CD4-positive, alpha-beta T cell treated with Interleukin-6 at 100 ng/mL for 8 hours (primary cell): ENCODE data around the gene METTL14.
"Not testable (repeated sequence)": the region's sequence is repeated elsewhere in the genome, so short reads cannot be mapped to it uniquely, and the experiment has no call there.

Experiments used
- DNase-seq: peaks from one replicate; pipeline ENCODE4 v3.0.0-alpha.2; 2020; ENCODE audit warnings: mixed read lengths, low spot score

METTL14 gene

DNA sequence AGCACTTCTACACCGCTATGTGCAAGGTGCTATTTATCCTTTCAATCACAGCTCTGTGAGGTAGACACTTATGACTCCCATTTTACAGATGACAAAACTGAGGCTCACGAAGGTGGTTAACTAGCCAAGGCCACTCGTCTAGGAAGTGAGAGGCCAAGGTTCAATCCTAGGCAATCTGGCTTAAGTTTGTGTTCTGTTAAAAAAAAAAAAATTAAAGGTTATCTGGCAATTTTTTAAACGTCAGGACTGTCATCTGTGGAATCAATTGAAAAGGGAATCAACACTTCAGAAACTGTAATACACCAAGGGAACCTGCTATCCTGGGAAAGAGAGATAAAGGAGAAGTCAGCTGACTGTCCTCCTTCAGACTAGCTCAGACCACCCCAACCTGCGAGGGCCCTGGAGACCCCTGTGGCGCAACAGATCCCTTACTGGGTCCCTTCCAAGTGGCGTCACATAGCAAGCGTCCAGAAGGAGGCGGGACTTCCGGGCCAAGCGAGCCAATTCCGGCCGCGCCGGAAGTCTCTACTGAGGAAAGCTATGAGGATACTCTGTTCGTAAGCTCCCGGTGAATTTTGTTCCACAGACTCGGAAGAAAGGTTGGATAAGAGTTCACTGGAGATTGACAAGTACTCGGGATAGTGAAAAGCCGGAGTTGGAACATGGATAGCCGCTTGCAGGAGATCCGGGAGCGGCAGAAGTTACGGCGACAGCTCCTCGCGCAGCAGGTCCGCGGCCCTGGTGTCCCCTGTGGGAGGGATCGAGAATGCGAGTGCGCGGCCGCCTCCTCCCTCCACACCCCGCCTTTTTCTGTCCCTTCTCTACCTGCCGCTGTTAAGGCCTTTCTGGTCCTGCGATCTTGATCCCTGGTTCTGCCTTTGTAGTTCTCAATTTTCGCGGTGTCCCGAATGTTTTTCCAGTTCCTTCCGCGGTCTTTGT, at the start of gene METTL14:
Gene METTL14 (plus strand): TSS at position 520 of the 939 bp plus-strand sequence. CDS start 143 bp downstream, at position 663.
- DNase-seq: peak; percentile 83

- not testable (repeated sequence) for DNase-seq
Measured at GRCh38 chr4:118636126-118636525, 49.1 kb upstream of the METTL14 start.

GRCh38 chr4:118664665-118665064, 20.5 kb upstream of the METTL14 start:
- not testable (repeated sequence) for DNase-seq

DNA sequence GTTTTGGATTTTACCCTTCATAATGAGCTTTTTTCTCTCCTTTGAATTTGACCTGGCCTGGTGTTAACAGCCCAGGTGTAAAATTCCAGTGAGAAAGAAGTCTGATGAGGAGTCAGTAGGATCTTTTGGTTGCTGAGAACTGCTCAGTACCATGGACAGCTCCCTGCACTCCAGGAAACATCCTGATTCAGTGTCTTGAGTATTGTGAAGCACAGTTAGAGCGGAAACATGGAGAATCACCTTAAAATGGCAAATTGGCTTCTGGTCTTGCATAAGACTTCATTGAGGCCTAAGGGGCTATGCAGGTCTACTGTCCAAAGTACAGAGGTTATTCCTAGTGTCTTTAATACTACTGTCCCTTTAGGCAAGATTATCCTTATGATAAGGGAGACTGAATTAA, 16.0 kb upstream of the METTL14 start:
- DNase-seq: peak; percentile 26

- not testable (repeated sequence) for DNase-seq
Measured at GRCh38 chr4:118670968-118671367, 14.2 kb upstream of the METTL14 start.

DNA sequence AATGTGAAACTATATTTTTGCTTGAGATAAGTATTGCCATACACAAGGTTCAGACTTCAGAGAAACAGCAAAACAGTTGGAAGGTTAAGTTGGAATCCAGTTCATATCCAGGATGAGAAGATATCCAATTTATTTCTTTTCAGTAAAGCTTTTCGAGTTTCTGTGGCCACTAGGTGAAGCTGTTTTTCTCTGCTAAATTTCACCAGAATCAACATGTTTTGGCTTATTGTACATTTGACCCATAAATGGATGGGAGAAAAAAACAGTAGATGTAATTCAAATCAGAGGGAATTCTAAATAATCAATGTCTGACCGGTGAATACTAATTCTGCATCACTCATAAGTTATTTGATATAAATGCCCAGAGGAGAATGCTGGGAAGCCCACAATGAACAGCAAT, 9.1 kb upstream of the METTL14 start:
- DNase-seq: no peak

DNA sequence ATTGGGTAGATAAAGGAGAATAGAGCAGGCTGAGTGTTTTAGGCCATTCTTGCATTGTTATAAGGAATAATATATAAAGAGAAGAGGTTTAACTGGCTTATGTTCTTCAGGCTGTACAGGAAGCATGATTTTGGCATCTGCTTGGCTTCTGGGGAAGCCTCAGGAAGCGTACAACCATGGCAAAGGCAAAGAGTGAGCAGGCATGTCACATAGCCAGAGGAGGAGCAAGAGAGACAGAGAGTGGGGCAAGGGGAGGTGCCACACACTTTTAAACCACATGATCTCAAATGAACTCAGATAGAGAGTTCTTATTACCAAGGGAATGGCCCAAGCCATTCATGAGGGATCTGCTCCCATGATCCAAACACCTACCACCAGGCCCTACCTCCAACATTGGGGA, 4.4 kb upstream of the METTL14 start:
- DNase-seq: no peak

GRCh38 chr4:118682928-118683327, 2.3 kb upstream of the METTL14 start:
- DNase-seq: no peak

DNA sequence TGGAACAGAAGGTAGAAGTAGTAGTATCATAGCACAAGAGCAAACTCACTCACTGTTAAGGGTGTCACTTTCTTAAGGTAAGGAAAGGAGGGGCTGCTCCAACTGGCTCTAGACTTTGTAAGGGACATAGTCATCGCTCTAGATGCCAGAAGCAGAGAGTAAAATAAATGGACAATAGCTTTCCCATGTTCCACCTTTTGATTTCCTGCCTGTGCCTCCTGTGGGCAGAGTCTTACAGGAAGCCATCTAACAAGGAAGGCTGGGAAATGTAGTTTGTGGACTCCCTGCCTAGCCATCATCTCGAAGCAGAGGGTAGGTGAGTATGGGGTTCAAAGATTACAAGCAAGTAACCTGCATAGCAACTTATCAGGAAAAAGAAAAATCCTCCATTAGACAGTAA, 1.7 kb upstream of the METTL14 start:
- DNase-seq: no peak

DNA sequence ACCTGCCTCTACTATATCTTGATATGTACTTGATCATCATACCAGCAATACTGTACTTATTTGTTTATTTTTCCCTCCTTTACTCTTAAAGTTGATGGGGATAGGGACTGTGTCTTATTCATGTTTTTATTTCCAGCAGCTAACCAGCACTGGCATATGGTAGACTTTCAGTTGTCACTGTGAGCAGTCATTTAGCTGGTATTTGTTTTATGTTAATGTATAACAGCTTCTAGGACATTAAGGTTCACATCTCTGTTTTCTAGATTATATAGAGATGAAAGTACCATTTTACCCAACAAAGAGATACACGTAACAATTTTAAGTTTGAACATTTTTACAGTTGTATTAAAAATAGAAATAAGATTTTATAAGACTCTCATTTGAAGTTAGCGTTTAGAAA, 17.9 kb downstream of the METTL14 start:
- DNase-seq: no peak

GRCh38 chr4:118711052-118711451, 25.9 kb downstream of the METTL14 start:
- no peak for DNase-seq

- DNase-seq: no peak
Measured at GRCh38 chr4:118712872-118713271, 27.7 kb downstream of the METTL14 start.

- no peak for DNase-seq
Measured at GRCh38 chr4:118714682-118715081, 29.5 kb downstream of the METTL14 start.

DNA sequence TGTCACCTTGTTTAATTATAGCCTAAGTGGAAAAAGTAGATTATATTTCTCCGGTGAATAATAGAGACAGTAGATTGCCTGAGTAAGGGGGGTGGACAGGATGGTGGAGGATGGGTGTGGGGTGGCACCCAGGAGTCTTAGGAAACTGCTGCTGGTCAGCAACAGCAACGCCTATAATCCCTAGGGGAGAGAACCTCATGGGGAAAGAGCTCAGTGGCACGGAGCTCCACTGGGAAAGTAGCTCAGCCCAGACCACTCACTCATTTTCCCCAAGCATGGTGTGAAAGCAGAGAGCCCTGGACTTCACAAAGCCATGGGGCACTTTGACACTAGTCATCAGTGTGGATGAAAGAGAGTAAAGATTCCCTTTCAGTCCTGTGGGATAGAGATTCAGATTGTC, 31.1 kb downstream of the METTL14 start:
- DNase-seq: no peak

DNA sequence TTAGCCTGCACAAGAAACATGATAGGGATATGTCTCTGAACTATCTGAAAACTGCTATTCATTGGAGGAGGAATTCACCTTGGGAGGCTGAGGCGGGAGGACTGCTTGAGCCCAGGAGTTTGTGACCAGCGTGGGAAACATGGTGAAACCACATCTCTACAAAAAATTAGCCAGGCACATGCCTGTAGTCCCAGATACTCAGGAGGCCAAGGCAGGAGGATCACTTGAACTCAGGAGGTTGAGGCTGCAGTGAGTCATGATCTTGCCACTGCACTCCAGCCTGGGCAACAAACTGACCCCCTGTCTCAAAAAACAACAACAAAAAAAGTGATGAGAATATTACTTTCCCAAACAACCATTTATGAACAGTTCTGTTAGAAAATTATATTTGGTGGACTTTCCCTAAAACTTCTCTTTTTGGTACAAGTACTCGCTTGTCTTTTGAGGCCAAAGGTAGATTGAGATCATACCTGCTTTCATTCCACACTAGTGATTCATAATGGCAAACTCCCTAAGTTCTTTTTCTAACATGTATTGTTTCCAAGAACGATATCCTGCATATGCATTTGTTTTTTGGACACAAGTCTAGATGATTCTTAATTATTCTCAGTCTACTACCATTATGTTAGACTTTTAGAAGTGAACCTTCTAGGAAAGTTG, 33.4 kb downstream of the METTL14 start:
- no peak for DNase-seq

GRCh38 chr4:118721752-118722151, 36.6 kb downstream of the METTL14 start:
- DNase-seq: no peak

GRCh38 chr4:118723369-118723768, 38.2 kb downstream of the METTL14 start:
- DNase-seq: no peak

DNA sequence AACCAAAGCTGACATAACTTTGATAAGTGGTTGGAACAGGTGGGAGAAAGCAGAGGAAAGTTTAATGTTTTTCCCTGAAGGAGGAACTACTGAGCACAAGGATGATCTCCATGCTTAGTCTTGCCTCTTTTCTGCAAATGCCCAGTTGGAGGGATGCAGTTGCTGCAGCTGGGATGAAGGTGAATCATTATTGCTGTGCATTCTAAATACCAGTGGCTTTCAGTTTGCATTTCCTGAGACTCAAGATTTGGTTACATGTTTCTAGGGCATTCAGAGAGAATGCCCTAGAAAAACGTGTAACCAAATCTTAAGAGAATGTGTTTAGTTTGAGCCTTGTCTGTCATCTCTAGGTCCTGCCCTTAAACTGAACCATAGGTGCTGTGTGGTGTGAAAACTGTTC, 42.2 kb downstream of the METTL14 start:
- DNase-seq: no peak

- peak; percentile 15 for DNase-seq
Measured at GRCh38 chr4:118729287-118730286, 44.4 kb downstream of the METTL14 start.

DNA sequence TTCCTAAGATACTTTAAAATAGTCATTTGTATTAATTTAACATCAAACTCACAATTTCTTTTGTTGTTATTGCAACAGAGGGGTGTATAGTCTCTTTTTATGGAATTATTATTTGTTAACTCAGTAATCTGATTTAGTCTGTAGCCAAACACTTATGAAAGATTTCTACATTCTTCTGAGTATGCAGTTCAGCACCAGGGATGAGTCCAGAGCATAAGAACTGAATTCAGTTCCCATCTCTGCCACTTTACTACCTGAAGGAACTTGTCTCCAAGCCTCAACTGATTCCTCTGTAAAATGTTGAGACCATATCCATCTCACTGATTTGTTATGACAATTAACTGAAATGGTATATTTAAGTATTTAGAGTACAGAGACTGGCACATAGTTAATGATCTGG, 45.5 kb downstream of the METTL14 start:
- no peak for DNase-seq

DNA sequence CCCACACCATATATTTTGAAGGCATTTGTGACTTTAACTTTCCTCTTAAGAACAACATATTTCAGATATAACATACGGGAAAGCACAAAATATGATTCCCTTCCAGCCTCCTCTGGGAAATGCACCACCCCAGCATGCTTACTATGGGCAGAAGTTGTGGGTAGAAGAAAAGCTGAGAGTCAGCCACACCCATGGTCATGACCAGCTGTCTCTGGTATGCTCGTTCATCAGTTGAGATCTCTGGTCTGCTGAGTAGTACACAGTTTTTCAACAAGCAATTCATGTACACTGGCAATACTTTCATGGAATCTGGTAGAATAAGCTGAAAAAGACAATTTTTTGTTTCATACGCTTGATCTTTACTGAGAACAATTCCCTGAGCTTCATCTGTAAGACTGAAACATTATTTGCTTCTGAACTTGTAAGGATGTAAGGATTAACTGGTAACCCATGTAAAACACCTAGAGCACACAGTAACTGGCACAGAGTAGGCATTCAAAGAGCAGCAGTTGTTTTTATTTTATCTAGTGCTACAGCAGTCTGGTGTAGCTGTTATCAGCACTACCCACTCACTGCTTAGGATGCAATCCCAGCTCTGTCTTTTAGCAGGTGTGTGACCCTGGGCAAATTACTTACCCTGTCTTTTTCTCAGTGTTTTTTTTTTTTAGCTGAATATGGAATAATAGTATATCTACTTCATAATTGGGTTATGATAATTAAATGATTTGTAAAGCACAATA, 47.6 kb downstream of the METTL14 start:
- DNase-seq: no peak
